Uterine smooth muscle cell (primary cell): ENCODE measurements around the gene TCP11X2. TPM values are rescaled to one million over a fixed set of nuclear protein-coding genes. Genes with fewer than 3 reads are reported as not detected.

Experiments used
- total RNA-seq: library from RNA; depleted of rRNA; stranded (reverse); fragments of >200 nt; gene quantifications from 2 replicates; pipeline ENCODE4 v1.2.3, GENCODE V29; 2014

Gene TCP11X2
- total RNA-seq = not detected in 2 replicates

DNA sequence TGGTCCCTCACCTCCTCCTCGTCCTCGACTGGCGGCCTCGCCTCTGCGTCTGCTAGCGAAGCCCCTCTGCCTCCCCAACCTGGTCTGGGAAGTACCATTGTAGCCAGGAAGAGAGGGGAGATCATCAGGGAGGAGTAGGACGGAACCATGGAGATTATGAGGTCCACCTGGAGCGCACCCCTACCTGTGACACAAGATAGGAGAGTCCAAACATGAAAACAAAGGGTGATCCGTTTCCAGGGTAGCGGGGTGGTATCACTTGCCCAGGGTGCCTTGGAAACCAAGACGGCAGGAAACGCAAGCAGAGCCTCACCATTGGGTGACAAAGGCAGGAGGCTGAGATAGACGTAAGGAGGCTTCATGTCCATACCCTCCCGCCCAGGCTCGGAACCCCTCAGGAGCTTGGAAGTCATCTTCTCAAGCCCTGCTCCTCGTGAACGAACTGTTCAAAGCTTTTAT, at the start of gene TCP11X2:
Gene TCP11X2, minus strand, starts transcription at position 51 of the 459 bp plus-strand sequence.

DNA sequence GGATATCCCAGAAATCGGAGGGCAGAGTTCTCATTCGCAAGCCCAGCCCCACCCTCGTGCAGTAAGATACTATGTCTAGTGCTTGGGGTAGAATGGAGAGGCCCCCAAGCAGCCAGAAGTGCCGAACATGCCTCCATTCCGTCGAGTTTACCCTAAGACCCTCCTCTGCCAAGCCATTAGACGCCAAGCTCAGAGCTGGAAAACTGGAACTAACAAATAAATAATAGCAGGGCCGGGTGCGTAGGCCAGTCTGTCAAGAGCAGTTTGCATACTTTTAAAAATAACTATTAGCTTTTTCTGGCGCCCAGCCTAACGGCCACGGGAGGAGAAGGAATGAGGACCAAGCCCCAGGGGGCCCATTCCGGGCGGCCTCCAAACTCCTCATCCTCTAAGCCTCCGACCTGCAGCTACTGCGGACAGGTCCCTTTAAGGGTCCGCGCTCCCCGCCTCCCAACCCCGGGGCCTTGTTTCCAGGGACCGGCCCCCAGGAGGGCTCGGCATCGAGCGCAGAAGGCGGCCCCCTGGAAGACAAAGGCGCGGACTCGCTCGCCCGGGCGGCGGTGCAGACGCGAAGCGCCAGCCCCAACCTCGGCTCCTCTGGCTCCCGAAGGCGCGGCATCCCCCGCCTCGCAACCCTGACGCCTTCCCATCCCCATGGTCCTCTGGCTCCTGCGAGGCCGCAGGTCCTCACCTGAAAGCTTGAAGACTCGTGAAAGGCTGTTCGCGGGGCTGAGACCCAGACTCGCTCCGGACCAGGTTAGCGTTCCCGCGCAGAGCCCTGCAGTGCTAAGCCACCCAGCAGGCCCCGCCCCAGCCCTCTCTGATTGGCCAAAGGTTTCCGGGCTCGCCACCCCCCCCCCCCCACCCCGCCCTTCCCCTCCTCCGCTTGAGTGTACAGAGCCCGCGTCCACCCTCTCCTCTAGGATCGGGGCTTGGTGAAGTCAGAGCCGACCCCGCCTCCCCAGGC, 44.6 kb upstream of the TCP11X2 start, which contains the start of gene TMSB15A:
Gene TMSB15A, minus strand, starts transcription at position 765 of the 967 bp plus-strand sequence.

DNA sequence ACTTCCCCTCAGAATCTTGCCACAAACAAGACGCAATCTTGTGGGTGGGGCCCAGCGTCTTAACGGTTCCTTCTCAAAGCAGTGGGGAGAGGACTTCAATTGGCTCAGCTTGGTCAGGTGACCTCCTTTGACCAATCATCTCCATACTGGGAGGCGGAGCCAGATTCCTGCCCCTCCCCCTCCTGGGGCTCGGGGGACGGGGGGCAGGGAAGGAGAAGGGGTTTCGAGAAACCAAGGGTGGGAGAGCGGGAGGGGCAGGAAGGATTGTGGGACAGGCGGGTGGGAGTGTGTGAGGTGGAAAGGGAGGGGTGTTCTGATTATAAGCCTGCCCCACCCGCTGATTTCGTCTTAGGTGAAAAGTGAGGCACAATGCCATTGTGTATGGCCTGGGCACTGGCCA, 31.7 kb downstream of the TCP11X2 start, which contains the start of gene NXF2B:
Gene NXF2B, minus strand, starts transcription at position 101 of the 400 bp plus-strand sequence. CDS start 59,972 bp downstream, outside the sequence.

Other genes with a start within 250 kb of the TCP11X2 start
- gene NXF2, start 224.6 kb downstream of the TCP11X2 start, total RNA-seq = not detected in 2 replicates
- not detected in 2 replicates for gene NXF2B, start 31.8 kb downstream of the TCP11X2 start, total RNA-seq
- 3.2 and 8.7 TPM in 2 replicates for gene TMSB15A, start 44.9 kb upstream of the TCP11X2 start, total RNA-seq
- gene ARMCX5, start 127.7 kb upstream of the TCP11X2 start, total RNA-seq = 17.0 and 18.6 TPM in 2 replicates
- 4.1 and 8.6 TPM in 2 replicates for gene GPRASP1, start 179.7 kb upstream of the TCP11X2 start, total RNA-seq
- gene GPRASP2, start 240.6 kb upstream of the TCP11X2 start, total RNA-seq = 41.1 and 42.2 TPM in 2 replicates
- 8.6 and 12.0 TPM in 2 replicates for gene GPRASP3, start 248.9 kb upstream of the TCP11X2 start, total RNA-seq